ENCODE results near the gene CHADL. TPM values are rescaled to one million over a fixed set of nuclear protein-coding genes. Genes with fewer than 3 reads are reported as not detected.

CHADL gene
- total and polyA plus RNA-seq, 7 donors: 0.32 to 2.0 (median 0.62) TPM

- TF ChIP-seq, protein P1, sequence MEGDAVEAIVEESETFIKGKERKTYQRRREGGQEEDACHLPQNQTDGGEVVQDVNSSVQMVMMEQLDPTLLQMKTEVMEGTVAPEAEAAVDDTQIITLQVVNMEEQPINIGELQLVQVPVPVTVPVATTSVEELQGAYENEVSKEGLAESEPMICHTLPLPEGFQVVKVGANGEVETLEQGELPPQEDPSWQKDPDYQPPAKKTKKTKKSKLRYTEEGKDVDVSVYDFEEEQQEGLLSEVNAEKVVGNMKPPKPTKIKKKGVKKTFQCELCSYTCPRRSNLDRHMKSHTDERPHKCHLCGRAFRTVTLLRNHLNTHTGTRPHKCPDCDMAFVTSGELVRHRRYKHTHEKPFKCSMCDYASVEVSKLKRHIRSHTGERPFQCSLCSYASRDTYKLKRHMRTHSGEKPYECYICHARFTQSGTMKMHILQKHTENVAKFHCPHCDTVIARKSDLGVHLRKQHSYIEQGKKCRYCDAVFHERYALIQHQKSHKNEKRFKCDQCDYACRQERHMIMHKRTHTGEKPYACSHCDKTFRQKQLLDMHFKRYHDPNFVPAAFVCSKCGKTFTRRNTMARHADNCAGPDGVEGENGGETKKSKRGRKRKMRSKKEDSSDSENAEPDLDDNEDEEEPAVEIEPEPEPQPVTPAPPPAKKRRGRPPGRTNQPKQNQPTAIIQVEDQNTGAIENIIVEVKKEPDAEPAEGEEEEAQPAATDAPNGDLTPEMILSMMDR (IDR thresholded peaks at IDR 0.05): no peak
- 85 to 98% (median 88%) methylated on average over 2 of the region's 2 CpGs for WGBS, 3 donors
- intact Hi-C loops (cut with DNase I): no loop called here
- no peak overlapping the region for H3K4me3 ChIP-seq
- ATAC-seq (no peak), DNase-seq (no peak)
- H3K4me1 ChIP-seq: peaks cover 13% of the 10 kb centered on the region
- no peak overlapping the region for H3K27ac ChIP-seq
- H3K27me3 ChIP-seq (ENCODE audit: insufficient read depth in 3 of 3, low read length in 2 of 3): no peaks in the 10 kb centered on the region
- no peaks in the 10 kb centered on the region for H3K36me3 ChIP-seq (ENCODE audit: insufficient read depth in 1 of 2, low read depth in 1 of 2)
- no peaks in the 10 kb centered on the region for H3K9me3 ChIP-seq
Observed at GRCh38 chr22:41203118-41203517, 37.6 kb downstream of the CHADL start.

DNA sequence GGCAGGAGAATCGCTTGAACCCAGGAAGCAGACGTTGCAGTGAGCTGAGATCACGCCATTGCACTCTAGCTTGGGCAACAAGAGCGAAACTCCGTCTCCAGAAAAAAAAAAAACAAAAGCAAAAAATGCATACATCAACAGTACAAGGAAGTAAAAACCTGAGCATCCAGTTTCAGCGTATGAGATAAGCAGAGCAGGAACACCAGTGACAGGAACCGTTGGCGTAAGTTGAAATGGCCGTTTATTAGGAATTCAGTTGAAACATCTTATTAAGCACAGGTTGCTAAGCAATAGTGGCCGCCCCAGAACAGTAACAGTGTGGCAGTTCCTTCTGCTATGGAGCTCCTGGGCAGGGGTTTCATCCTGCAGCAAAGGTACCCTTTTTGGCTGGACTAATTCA, 39.6 kb downstream of the CHADL start:
- no peak overlapping the region for H3K27ac ChIP-seq
- intact Hi-C loops (cut with DNase I): no loop called here
- peak in 1 of 2 donors; percentile 9 for DNase-seq
- no peaks in the 10 kb centered on the region for H3K36me3 ChIP-seq (ENCODE audit: insufficient read depth in 1 of 2, low read depth in 1 of 2)
- H3K4me1 ChIP-seq: peaks cover 17% of the 10 kb centered on the region
- no peaks in the 10 kb centered on the region for H3K27me3 ChIP-seq (ENCODE audit: insufficient read depth in 3 of 3, low read length in 2 of 3)
- WGBS, 3 donors: 73 to 78% (median 76%) methylated on average over 10 of the region's 10 CpGs
- H3K4me3 ChIP-seq: no peak overlapping the region
- ATAC-seq: no peak
- no peaks in the 10 kb centered on the region for H3K9me3 ChIP-seq
- TF ChIP-seq, protein P1 (IDR thresholded peaks at IDR 0.05): no peak

GRCh38 chr22:41198027-41198580, 42.6 kb downstream of the CHADL start:
- peak in 1 of 2 donors; percentile 55 for DNase-seq
- ATAC-seq: no peak

GRCh38 chr22:41197038-41197972, 43.4 kb downstream of the CHADL start:
- peak overlapping the region; percentile 55 for H3K27ac ChIP-seq

More at GRCh38 chr22:41198027-41198580, 42.6 kb downstream of the CHADL start:
- 2 to 4% (median 2%) methylated on average over 9 of the region's 9 CpGs for WGBS, 3 donors
- TF ChIP-seq, protein P1 (IDR thresholded peaks at IDR 0.05): no peak
- Histone ChIP-seq H3K27me3 (ENCODE audit: insufficient read depth in 3 of 3, low read length in 2 of 3) (no peaks in the 10 kb centered on the region), H3K4me1 (peaks cover 11% of the 10 kb centered on the region), H3K27ac (peak overlapping the region; percentile 55), H3K36me3 (ENCODE audit: insufficient read depth in 1 of 2, low read depth in 1 of 2) (no peaks in the 10 kb centered on the region), H3K4me3 (peak overlapping the region; percentile 69), H3K9me3 (no peaks in the 10 kb centered on the region)
- intact Hi-C loops (cut with DNase I): no loop called here

More at GRCh38 chr22:41197038-41197972, 43.4 kb downstream of the CHADL start:
- intact Hi-C loops (cut with DNase I): no loop called here
- Histone ChIP-seq H3K4me3 (peak overlapping the region; percentile 69), H3K9me3 (no peaks in the 10 kb centered on the region), H3K27me3 (ENCODE audit: insufficient read depth in 3 of 3, low read length in 2 of 3) (no peaks in the 10 kb centered on the region), H3K36me3 (ENCODE audit: insufficient read depth in 1 of 2, low read depth in 1 of 2) (no peaks in the 10 kb centered on the region), H3K4me1 (peaks cover 11% of the 10 kb centered on the region)
- TF ChIP-seq, protein P1 (IDR thresholded peaks at IDR 0.05): no peak
- 0 to 1% (median 1%) methylated on average over 71 to 91 of the region's 91 CpGs for WGBS, 3 donors
- DNase-seq (peak; percentile 86 to 91), ATAC-seq (peak; percentile 95 to 97 (median 96))

Data from psoas muscle (tissue), 8 donors.